CD14-positive monocyte (primary cell): ENCODE data around the gene SIGLEC5. TPM values are rescaled to one million over a fixed set of nuclear protein-coding genes. Genes with fewer than 3 reads are reported as not detected.
A peak's percentile ranks its signal among the peaks of the same experiment; 100 is the strongest.

Experiments
- DNase-seq, 3 donors: peaks; one replicate each; pipeline ENCODE4 v3.0.0-alpha.2; 2011 to 2022
- H2AFZ ChIP-seq: 2 replicates; pipeline ENCODE4 v1.6.0; 2012; ENCODE audit warnings: mild to moderate bottlenecking, low read depth, low read length, inconsistent platforms; ENCODE audit not compliant: insufficient read depth, poor library complexity, severe bottlenecking
- H3K27ac ChIP-seq, 2 donors: 1 replicate in 1 of 2; 2 replicates in 1 of 2; pipeline ENCODE4 v1.5.1; 2012 to 2013; ENCODE audit warnings: low read length in 2 of 2, control low read depth in 1 of 2, inconsistent platforms in 1 of 2, low read depth in 1 of 2, mild to moderate bottlenecking in 1 of 2
- H3K27me3 ChIP-seq, 2 donors: one replicate each; pipeline versions ENCODE4 v1.6.0 to v1.6.1; 2011 to 2013; ENCODE audit warnings: low read length in 2 of 2; ENCODE audit not compliant: control insufficient read depth in 2 of 2, insufficient read depth in 2 of 2
- H3K36me3 ChIP-seq, 2 donors: replicated peaks in 1 of 2; 1 replicate in 1 of 2; 2 replicates in 1 of 2; pipeline versions ENCODE4 v1.5.1 to v1.6.1; 2012 to 2013; ENCODE audit warnings: low read length in 2 of 2, control low read depth in 1 of 2, inconsistent platforms in 1 of 2, mild to moderate bottlenecking in 1 of 2; ENCODE audit not compliant: insufficient read depth in 2 of 2, control insufficient read depth in 1 of 2
- H3K4me1 ChIP-seq, 2 donors: 1 replicate in 1 of 2; 2 replicates in 1 of 2; pipeline versions ENCODE4 v1.5.1 to v1.6.1; 2012 to 2013; ENCODE audit warnings: low read length in 2 of 2, control low read depth in 1 of 2, inconsistent platforms in 1 of 2, mild to moderate bottlenecking in 1 of 2, moderate library complexity in 1 of 2; ENCODE audit not compliant: insufficient read depth in 2 of 2, control insufficient read depth in 1 of 2
- H3K4me2 ChIP-seq: replicated peaks from 2 replicates; pipeline ENCODE3; 2012; ENCODE audit warnings: low read length, moderate library complexity, mild to moderate bottlenecking; ENCODE audit not compliant: poor library complexity, severe bottlenecking; ENCODE audit errors: extremely low read depth
- H3K4me3 ChIP-seq, 3 experiments: fragments of 200-600 bp in 1 of 3; sonication (generic) in 1 of 3; replicated peaks in 1 of 3; 1 replicate in 2 of 3; 2 replicates in 1 of 3; pipeline ENCODE4 v1.5.1; 2011 to 2013; ENCODE audit warnings: low read length in 3 of 3, mild to moderate bottlenecking in 3 of 3, control low read depth in 2 of 3, low read depth in 2 of 3, inconsistent platforms in 1 of 3, moderate library complexity in 1 of 3
- H3K79me2 ChIP-seq: 2 replicates; pipeline ENCODE4 v1.6.0; 2012; ENCODE audit warnings: mild to moderate bottlenecking, control low read depth, inconsistent platforms, low read length, moderate library complexity; ENCODE audit not compliant: insufficient read depth
- H3K9ac ChIP-seq: 2 replicates; pipeline ENCODE4 v1.6.0; 2017; ENCODE audit warnings: low read length, mild to moderate bottlenecking; ENCODE audit not compliant: insufficient read depth, poor library complexity, severe bottlenecking
- H3K9me3 ChIP-seq, 2 donors: replicated peaks in 1 of 2; 1 replicate in 1 of 2; 2 replicates in 1 of 2; pipeline versions ENCODE4 v1.5.1 to v1.6.1; 2012 to 2013; ENCODE audit warnings: low read length in 2 of 2, control low read depth in 1 of 2; ENCODE audit not compliant: control insufficient read depth in 1 of 2, insufficient read depth in 1 of 2
- H4K20me1 ChIP-seq: 2 replicates; pipeline ENCODE4 v1.6.0; 2012; ENCODE audit warnings: mild to moderate bottlenecking, low read length, control low read depth, moderate library complexity; ENCODE audit not compliant: insufficient read depth
- H3K27ac Mint-ChIP-seq, 7 donors: one replicate each; pipeline ENCODE4 v1.8.0; 2020; ENCODE audit warnings: mild to moderate bottlenecking in 7 of 7, mixed read lengths in 7 of 7, moderate library complexity in 6 of 7, inconsistent platforms in 2 of 7
- H3K27me3 Mint-ChIP-seq, 3 donors: one replicate each; pipeline ENCODE4 v1.8.0; 2021 to 2022; ENCODE audit warnings: low read depth in 3 of 3, mild to moderate bottlenecking in 3 of 3, mixed read lengths in 3 of 3, moderate library complexity in 3 of 3, inconsistent platforms in 1 of 3
- H3K36me3 Mint-ChIP-seq, 2 donors: one replicate each; pipeline ENCODE4 v1.8.0; 2020; ENCODE audit warnings: mixed read lengths in 2 of 2, inconsistent platforms in 1 of 2, mild to moderate bottlenecking in 1 of 2
- H3K4me1 Mint-ChIP-seq: one replicate; pipeline ENCODE4 v1.8.0; 2020; ENCODE audit warnings: mild to moderate bottlenecking, mixed read lengths
- H3K4me3 Mint-ChIP-seq, 2 donors: one replicate each; pipeline ENCODE4 v1.8.0; 2020; ENCODE audit warnings: mild to moderate bottlenecking in 2 of 2, mixed read lengths in 2 of 2, moderate library complexity in 1 of 2
- H3K9me3 Mint-ChIP-seq, 7 donors: one replicate each; pipeline ENCODE4 v1.8.0; 2020 to 2022; ENCODE audit warnings: mixed read lengths in 7 of 7, mild to moderate bottlenecking in 6 of 7, moderate library complexity in 6 of 7, inconsistent platforms in 2 of 7
- CTCF ChIP-seq: fragments of 200-600 bp; IDR thresholded peaks from one replicate; pipeline ENCODE4 v1.8.0; 2022; ENCODE audit warnings: antibody characterized with exemption, mild to moderate bottlenecking
- whole genome bisulfite sequencing: methylation state at CpG from one replicate; pipeline ENCODE4 v1.1.5; 2013; ENCODE audit warnings: missing lambda C conversion rate; ENCODE audit not compliant: insufficient coverage; 5-methylcytosine and 5-hydroxymethylcytosine counted together
- intact Hi-C, 2 donors: fragments of 100-400 bp; cut with micrococcal nuclease; formaldehyde crosslinking; loops; one replicate each; pipeline versions ENCODE4 v1.15.0 to v1.15.1; 2023
- polyA plus RNA-seq, 3 donors: library from polyadenylated mRNA; depleted of rRNA in 1 of 3; unstranded in 2 of 3; stranded (reverse) in 1 of 3; fragments of 300-500 nt in 2 of 3; fragments of >200 nt in 1 of 3; fragmentation: Illumina TruSeq in 2 of 3; gene quantifications; 1 replicate in 2 of 3; 2 replicates in 1 of 3; pipeline ENCODE4 v1.2.3, GENCODE V29; 2012 to 2021

SIGLEC5 gene
- polyA plus RNA-seq, 3 donors = 10.2 to 12.6 TPM; not detected in 1

DNA sequence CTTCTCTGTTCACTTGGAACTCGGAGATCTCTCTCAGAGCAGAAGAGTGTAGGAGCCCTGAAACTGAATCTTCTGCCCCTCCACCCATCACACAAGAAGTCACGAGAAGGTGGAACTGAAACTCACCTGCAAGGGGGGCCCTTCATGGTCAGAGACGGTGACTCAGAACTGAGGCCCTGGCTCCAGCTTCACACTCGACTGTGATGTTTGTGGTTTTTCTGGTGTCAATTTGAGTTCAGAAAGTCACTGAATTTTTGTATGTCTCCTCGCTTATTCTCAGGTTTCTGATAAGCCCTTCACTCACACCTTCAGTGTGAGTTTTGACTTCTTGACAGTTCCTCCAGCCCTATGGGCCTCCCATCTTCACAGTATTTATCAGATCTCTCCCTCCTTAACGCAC is 23.1 kb downstream of the SIGLEC5 start:
- H3K9me3 Mint-ChIP-seq = peaks cover 0 to under 1% (median 0%) of the 10 kb centered on the region in 7 donors
- peak in 1 of 3 donors; percentile 21 for DNase-seq

DNA sequence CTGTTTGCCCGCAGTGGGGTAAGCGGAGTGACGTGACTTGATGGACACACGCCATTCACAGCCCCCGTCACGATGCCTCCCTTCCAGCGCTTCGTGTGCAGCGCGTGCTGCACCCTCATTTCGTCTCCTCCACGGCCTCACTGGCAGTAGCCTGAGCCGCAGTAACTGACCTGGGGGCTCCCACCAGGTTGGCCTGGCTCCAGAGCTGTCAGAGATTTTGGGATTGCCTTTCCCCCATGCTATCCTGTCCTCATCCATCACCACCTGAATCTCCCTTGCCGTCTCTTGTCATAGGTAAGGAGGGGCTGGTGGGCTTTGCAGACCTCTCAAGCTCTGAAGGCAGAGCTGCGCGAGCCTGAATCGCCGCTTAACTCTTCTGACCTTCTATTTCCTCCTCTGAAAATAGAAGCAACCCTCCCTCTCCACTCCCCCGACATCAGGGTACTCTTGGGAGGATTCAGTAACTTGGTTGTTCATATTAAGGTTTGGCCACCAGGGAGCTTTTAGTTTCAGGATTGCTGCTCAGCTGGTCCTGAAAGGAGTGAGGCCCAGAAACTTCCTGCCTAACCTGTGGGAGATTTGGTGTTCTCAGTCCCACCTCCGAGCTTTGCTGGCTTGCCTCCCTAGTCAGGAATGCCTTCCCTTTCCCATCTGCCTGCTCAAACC is 27.9 kb downstream of the SIGLEC5 start:
- no peak for DNase-seq
- Mint-ChIP-seq H3K36me3 (no peaks in the 10 kb centered on the region), H3K9me3 (peaks cover 0 to 11% (median 8%) of the 10 kb centered on the region in 7 donors), H3K27ac (peak overlapping the region in 1 of 7 donors; percentile 19), H3K27me3 (peaks cover 44 to 46% (median 46%) of the 10 kb centered on the region in 3 donors), H3K4me1 (peaks cover 12% of the 10 kb centered on the region), H3K4me3 (peak overlapping the region; percentile 53 to 77)
- H3K9me3 ChIP-seq = peaks cover 11% of the 10 kb centered on the region in 2 donors
- no peak overlapping the region for H3K9ac ChIP-seq
- H3K36me3 ChIP-seq = no peaks in the 10 kb centered on the region
- H2AFZ ChIP-seq = no peak overlapping the region
- no peak overlapping the region for H3K4me2 ChIP-seq
- no peak for TF ChIP-seq CTCF
- WGBS = 97% methylated on average over 14 of the region's 20 CpGs
- peaks cover 3 to 18% of the 10 kb centered on the region in 2 donors for H3K4me1 ChIP-seq
- H4K20me1 ChIP-seq = no peaks in the 10 kb centered on the region
- H3K27ac ChIP-seq = no peak overlapping the region
- H3K27me3 ChIP-seq = peaks cover 15 to 54% of the 10 kb centered on the region in 2 donors
- intact Hi-C loops = loop anchor here (5.0 to 10.0 kb wide), 2 partner anchors 35 to 48 kb away; no protein-coding TSS in a partner anchor
- no peaks in the 10 kb centered on the region for H3K79me2 ChIP-seq
- no peak overlapping the region for H3K4me3 ChIP-seq

More for the DNA sequence above, 23.1 kb downstream of the SIGLEC5 start:
- Histone ChIP-seq H3K36me3 (peaks cover 7 to 13% of the 10 kb centered on the region in 2 donors), H3K79me2 (no peaks in the 10 kb centered on the region), H3K27me3 (peaks cover 2 to 25% of the 10 kb centered on the region in 2 donors), H3K4me3 (no peak overlapping the region), H3K27ac (no peak overlapping the region), H3K9me3 (peaks cover 0 to under 1% of the 10 kb centered on the region in 2 donors), H4K20me1 (peaks cover 16% of the 10 kb centered on the region), H2AFZ (no peak overlapping the region), H3K4me2 (no peak overlapping the region), H3K9ac (no peak overlapping the region), H3K4me1 (peaks cover 0 to 10% of the 10 kb centered on the region in 2 donors)
- no peak overlapping the region for H3K27ac Mint-ChIP-seq
- intact Hi-C loops = loop anchor here (5.0 to 10.0 kb wide), 4 partner anchors 52 to 180 kb away; no protein-coding TSS in a partner anchor
- H3K36me3 Mint-ChIP-seq = peaks cover 11 to 15% of the 10 kb centered on the region in 2 donors
- TF ChIP-seq CTCF = no peak
- H3K27me3 Mint-ChIP-seq = peaks cover 16 to 24% (median 21%) of the 10 kb centered on the region in 3 donors
- 43% methylated on average over 2 of the region's 6 CpGs for WGBS
- no peak overlapping the region for H3K4me3 Mint-ChIP-seq
- H3K4me1 Mint-ChIP-seq = peaks cover 20% of the 10 kb centered on the region
